Lung microvascular endothelial cell (primary cell): ENCODE measurements around the gene FIGLA. TPM values are rescaled to one million over a fixed set of nuclear protein-coding genes. Genes with fewer than 3 reads are reported as not detected.

Experiments
- DNase-seq, 2 donors: peaks; one replicate each; pipeline versions ENCODE4 v3.0.0 to v3.0.0-alpha.2; 2010; ENCODE audit warnings: low read depth in 2 of 2
- total RNA-seq: library from RNA; depleted of rRNA; stranded (reverse); fragments of >200 nt; gene quantifications from 2 replicates; pipeline ENCODE4 v1.2.1, GENCODE V29; 2014

FIGLA gene, protein sequence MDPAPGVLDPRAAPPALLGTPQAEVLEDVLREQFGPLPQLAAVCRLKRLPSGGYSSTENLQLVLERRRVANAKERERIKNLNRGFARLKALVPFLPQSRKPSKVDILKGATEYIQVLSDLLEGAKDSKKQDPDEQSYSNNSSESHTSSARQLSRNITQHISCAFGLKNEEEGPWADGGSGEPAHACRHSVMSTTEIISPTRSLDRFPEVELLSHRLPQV
- total RNA-seq: not detected in 2 replicates

DNA sequence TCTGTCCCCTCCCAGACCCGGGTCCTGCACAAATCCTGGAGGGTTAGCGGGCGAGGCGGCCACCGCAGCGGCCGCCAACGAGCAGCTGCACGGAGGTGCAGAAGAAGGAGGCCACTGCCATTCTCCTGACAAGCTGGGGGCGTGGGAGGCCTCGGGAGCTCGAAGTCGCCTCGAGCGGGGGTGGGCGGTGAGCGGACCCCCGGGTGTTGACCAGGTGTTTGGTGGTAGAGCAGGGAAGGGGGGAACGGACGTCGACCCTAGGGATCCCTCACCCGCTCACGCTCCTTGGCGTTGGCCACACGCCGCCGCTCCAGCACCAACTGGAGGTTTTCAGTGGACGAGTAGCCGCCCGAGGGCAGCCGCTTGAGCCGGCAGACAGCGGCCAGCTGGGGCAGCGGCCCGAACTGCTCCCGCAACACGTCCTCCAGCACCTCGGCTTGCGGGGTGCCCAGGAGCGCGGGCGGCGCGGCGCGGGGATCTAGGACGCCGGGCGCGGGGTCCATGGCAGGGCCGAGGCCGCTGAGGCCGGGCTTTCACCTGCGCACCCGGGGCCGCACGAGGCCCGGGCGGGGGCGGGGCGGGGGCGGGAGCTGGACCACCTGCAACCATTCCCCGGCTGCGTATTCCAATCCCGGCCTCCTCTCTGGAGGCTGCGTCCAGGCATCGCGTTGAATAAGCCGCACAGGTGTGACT is at the start of gene FIGLA:
TSS of gene FIGLA (minus strand) at position 508 of the 693 bp plus-strand sequence. CDS start at position 503, 5 bp downstream.
- peak; percentile 12 to 15 for DNase-seq

DNA sequence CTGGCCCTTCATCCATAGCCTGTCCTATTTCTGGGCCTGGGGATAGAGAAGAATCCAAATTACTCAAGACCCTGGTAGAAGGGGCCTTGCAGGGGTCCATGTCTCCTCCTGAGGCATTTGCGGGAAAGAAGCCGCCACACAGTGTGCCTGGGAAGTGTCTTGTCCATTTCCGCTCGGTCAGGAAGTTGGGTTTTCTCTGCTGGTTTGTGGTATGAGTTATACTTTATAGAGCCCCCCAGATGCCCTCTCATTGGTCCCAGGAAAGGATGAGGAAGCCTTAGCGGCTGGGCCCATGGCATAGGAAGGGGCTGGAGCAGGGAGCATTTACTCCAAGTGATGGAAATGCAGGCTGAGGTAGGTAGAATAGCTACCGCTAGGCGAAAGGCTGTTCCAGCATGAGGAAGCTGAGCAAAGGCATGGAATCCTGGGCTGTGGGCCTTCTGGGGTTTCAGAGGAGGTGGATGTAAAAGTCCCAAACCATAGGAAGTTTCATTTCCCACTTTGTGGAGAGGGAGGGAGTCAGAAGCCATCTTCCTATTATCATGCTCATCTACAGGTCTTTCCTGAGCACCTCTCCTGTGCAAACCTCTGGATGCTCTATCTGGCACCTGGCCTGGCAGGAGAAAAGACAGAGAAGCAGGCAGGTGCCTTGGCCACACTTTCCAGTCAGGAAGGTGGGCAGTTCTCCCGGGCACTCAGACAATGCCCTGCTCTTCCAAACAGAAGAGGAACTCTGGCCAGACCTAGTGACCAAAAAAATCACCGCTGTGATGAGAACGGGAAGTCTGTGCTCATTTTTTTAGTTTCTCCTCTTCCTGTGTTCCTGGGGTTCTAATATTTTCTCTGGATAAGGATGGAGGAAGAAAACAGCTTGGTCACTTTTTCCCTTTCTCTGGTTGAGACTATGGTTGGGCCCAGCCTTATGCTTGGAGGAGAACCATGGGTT is 47.8 kb upstream of the FIGLA start:
- DNase-seq: peak in 1 of 2 donors; percentile 29

DNA sequence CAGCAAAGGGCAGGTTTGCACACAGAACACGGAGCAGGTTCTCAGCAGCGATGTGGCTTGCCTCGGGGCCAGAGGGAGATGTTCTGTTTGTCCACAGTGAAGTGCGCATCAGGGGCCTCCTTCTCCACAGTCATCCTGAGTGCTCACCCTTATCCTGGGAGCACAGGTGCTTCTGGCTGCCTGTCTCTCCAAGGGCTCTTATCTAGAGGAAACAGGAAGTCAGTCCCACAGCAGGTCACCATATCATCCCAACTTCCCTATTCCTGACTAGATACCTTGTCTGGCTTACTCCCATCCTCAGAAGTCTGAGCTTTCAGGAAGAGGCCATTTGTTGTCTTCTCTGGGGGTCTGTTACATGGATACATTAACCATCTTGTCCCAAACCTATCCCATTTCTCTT is 45.2 kb upstream of the FIGLA start, which contains the start of gene CD207:
TSS of gene CD207 (minus strand) at position 174 of the 400 bp plus-strand sequence. CDS start at position 134, 40 bp downstream.
- DNase-seq: no peak

DNA sequence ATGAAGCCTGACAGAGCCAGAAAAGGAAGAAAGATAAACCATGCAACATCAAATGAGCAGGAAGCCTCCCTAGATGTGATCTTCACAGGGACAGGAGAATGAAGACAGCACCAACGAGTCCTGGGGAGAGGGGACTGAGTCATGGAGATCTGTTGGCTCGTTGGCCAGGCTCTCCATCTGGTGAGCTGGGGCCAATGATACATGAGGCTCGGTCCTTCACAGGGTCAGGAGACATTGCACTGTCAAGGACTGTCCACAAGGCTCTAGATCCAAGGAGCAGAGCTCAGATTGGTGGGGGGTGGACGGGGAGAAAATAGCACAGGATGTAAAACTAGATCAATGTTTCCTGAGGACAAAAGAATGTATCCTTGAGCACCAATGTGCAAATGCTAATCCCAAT is 44.4 kb upstream of the FIGLA start:
- no peak for DNase-seq

DNA sequence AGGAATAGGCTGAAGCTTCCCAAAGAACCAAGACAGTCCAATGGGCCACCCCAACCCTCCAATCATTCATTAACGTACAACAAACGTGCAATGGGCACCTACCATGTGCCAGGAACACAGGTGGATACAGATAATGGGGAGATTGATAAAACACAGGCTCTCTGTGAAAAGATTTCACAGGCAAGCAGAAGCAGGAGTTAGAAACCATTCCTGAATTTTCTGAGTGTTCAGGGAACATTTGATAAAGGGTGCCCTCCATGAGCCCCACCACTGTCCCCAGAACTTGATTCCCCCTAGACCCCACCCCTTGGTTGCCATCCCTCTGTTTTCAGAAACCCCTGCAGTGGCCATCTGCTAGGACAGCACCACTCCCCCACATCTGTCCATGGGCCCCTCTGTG is 43.7 kb upstream of the FIGLA start:
- no peak for DNase-seq

DNA sequence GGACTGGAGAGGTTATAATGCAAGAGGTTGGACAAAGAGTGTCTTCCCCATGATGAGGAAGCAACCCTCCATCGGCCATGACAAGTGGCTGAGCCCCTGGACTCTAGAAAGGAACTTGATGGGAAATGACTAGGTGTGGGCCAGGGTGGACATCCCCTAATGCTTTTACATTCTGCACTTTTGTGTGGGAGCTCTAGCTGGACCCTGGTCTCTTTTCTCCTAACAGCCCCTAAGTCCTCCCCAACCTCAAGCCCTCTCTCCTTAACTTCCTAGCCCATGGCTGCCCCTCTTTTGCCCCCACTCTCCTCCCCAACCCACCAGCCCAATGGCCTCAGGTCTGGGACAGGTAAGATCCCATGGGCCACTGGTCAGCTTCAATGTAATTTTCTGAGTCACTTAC is 42.8 kb upstream of the FIGLA start:
- DNase-seq: no peak

DNA sequence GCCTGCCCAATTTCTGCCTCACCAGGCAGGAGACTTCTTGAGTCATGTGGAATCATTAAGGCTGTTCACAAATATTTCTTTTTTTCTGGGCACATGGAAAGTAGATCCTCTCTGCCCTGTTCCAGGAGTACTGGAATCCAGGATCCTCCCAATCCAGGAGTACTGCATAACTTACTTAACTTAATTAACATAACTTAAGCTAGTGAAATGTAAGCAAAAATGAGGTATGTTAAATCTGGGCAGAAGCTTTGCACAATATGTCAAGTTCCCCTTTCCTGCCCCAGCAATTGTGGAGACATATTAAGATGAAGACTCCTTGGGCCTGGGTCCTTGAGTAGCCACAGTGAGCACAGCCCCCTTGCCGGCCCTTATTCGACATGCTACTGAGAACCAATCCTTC is 41.9 kb upstream of the FIGLA start:
- no peak for DNase-seq

DNA sequence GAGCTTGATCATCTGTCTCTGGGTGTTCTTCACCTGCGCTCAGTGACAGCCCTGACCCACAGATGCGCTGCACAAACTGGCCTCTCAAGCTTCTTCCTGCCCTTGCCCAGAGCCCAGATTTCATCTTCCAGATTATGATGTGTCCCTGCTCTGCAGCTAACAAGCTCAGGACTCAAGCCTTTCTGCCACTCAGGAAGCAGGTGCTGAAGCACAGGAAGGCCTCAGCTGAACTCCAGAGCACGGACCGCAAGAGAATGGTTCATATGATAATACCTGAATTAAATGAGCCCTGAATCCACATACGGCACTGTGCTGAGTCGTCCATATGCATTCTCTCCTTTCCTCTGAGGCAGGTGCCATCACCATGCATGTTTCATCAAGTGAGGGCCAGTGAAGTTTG is 41.4 kb upstream of the FIGLA start:
- peak; percentile 71 to 84 for DNase-seq

DNA sequence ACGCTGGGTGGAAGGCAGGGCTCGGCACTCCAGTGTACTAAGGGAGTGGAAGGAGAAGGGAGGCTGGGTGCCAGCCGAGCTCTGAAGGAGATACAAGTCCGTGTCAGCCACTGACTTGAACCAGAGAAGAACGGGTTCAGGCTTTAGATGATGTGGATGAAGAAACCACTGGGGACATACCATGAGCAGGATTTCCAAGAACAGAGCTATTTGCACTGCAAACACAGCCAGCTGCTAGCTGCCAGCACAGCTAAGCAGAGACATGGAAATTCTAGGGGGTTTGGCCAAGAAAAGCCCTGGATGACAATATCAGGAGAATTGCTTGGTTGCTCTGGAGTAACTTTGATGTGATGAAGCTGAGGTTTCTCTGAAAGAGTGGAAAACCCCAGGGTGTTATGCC is 39.9 kb upstream of the FIGLA start:
- DNase-seq: peak in 1 of 2 donors; percentile 18

DNA sequence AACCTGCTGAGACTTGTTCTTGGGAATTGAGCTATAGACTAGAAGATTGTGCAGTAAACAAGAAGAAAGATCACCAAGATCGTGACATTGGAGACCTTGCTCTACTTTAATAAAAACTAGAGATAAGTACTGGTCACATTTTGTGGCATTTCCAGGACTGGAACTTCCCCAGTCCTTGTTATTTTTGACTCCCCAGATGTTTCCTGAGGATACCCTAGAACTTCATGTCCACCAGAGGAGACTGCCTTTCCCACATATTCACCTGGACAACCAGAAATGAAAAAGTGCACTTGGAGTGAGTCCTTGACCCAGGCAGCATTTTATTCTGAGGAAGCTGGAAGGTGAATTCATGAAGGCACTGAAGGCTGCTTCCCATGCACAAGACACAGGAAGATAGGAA is 39.5 kb upstream of the FIGLA start:
- DNase-seq: peak; percentile 60 to 67

DNA sequence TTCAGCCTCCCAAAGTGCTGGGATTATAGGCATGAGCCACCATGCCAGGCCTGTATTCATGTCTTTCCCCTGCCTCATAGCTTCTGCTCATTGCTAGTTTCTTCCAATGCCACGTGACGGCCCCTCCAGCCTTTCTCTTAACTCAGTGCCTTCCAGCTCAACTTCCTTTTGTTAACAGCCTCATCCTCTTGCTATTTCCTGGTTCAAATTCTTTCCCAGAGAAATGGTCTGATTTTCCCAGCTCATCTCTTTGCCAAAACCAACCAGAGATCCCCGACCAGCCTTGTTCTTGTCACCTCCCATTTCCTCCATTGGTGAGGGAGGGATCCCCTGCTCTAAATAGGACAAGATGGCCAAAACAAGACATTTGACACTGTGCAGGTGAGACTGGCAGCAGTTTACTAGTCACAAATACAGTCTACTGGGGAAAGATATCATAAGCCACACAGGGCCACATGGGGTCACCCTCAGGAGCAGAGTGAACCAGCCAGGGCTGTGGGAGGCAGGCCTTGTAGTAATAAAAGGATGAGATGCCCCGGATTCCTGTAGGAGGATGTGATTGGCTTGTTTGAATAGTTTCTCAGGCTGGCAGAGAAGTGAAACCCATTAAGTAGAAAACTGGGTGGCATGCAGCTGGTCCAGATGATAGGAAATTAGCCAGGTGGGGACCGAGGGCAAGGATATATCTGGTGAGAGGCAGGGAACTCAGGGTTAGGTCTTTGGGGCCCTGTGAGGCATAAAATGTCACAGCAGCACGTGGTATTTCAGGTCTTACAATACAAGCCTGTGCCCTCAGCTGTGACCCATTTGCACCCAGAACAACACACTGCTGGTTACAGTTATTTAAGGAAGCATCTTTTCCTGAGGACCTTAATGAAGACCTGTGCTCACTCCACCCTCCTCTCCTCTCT is 38.7 kb upstream of the FIGLA start:
- peak; percentile 83 to 95 for DNase-seq

DNA sequence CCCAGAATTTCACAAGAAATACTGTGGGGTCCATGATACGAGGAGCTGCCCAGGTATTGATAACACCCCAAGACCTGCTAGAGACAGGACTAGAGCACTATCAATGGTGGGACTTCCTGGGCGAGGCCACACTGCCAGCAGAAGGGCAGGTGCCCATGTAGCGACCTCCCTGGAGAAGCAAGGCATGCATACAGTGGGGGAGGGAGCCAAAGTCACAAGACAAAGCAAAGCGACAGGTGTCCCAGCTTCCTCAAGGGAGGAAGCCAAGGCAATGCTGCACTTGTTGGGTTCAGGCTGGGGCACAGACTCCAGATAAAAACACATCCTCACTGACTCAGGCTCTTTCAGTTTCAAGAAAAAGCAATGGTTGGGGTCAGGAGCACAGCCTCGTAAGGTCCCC is 37.7 kb upstream of the FIGLA start:
- DNase-seq: peak in 1 of 2 donors; percentile 23

DNA sequence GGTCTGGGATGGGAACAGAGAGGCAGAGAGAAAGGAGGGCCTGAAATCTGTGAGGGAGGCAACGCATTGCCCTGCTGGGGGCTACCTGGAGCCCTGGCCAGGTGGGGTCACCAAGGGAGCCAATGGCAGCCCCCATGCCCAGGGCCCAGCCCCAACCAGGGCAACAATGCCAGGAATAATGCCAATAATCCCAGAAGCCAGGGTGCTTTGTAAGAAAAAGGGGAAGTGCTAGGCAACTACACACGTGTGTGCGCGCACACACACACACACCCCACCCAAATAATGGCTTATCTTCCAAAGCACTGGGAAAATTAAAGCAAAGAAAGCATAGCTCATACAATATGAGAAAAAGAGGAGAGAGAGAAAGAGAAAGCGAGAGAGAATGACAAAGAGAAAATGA is 36.9 kb upstream of the FIGLA start:
- DNase-seq: no peak

DNA sequence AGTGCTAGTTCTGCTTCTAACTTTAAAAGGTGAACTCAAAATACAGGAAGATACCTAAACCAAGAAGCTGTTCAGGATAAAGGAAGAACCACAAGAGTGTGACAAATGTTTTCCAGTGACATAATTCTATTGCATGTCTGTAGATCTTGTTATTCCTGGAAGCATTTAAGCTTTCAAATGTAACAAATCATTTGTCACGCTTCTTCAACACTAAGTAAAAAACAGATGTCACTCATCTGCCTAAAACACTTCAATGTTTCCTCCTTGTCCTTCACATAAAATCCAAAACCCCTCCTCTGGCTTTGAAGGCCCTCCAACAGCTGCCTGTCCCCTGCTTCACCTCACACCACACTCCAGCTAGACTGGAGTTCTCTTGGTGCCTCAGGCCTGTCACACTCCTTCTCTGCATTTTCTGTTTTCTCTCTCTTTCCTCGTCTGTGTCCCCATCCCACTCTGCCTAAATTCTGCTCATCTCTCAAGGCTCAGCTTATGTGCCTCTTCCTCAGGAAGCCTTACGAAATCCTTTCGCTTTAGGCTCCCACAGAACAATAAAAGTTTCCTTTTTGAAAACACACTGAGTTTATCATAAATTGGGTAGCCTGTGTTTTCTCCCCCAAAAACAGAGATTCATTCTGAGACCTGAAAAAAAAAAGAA is 36.4 kb upstream of the FIGLA start:
- peak in 1 of 2 donors; percentile 53 for DNase-seq

DNA sequence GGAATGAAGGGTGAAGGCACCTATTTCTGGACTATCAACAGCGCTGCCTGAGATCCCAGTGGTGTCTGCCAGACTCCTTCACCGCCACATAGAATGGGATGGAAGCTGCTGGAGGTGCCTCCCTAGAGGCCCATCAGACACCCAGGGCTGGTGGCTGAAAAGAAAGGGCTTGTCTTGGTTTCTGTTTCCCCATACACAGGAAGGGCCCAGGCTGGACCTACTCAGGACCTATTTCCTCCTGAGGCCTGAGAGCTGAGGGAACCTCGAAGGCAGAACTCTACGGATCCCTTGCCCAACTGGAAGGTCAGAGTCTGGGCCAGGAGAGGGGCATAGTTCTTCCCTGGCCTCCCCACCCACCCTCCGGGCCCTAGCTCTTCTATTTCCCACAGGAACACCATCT is 32.8 kb upstream of the FIGLA start:
- no peak for DNase-seq

DNA sequence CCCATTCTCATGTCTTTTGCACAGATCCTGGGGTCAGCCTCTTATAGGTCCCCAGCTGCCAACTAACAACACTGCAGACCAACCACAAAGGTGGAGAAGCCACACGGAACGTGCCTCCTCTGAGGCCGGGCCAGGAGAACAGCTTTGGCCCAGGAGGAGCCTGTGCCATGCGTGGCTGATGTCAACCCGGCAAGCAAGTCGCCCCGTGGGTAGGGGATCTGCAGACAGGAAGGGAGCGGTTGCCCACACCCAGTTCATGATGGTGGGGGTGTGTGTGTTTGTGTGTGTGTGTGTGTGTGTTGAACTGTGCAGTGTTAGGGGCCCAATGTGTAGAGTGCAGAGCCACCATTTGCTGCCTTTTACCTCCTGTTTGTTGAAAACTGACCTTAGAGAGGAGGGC is 32.4 kb upstream of the FIGLA start:
- DNase-seq: no peak

DNA sequence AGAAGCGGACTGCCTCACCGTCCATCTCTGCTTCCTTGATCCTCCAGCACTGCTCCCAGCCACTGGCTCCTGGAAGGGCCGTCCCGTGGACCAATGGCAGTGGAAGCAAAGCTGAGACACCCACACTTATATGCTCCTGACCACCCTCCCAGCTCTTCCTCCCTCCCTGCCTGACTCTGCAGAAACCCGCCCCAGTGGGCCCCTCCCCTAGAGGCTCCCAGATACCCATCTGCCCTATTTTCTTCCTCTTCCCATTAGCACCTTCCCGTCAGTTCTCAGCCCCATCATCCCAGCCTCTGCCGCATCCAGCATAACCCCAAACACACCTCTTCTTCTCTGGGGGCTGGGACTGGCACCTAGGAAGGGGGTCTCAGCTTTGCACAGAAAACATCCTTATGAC is 30.1 kb upstream of the FIGLA start, which contains the start of gene CLEC4F:
TSS of gene CLEC4F (minus strand) at position 101 of the 400 bp plus-strand sequence. CDS start at position 25, 76 bp downstream.
- no peak for DNase-seq

DNA sequence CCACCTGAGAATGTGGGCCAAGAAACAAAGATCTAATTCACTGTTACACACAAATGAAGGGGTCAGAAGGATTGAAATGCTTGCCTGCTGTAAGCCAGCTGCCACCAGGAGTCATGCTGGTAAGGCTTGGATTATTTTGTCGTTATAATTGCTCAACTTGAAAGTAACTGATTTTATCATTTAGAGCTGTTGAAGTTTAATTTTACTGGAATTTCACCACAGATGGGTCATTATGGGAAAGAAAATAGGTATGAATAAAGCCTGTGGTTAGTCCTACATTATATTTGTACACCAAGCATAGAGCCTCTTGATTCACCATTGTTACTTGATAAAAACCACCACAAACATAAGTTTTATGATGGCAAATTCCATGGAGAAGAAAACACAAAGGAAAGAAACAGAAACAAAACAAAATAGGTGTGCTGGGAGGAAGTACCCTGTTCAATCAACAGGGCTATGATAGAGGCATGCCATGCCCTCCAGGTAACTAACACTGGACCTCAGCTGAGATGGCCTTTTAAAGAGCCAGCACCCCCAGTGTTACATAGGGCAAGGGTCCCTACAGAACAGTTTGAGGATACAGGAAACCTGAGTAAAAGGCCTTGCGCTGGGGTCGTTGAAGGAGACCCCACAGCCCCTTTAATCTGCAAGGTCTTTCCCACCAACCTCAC is 27.0 kb upstream of the FIGLA start:
- no peak for DNase-seq

DNA sequence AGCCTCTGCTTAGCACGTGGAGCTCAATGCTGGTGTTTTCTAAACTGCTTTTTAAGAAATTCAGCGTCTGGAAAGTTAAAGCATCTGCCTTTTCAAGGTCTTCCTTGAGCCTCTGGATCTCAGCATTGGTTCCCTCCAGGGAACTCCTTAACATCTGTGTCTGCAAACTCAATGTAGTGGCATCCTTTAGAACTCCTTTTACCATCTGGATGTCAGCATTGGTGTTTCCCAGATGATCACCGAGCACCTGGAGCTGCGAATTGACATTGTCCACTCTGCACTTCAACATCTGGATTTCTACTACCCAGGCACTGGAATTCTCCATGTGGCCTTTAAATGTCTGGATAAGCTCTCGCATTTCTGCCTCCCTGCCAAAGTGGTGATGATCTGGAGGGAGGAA is 26.3 kb upstream of the FIGLA start:
- no peak for DNase-seq
